Measurements from ENCODE around the gene LMAN2.
"Not testable (repeated sequence)": the region's sequence is repeated elsewhere in the genome, so short reads cannot be mapped to it uniquely, and the experiment has no call there.

The LMAN2 gene

DNA sequence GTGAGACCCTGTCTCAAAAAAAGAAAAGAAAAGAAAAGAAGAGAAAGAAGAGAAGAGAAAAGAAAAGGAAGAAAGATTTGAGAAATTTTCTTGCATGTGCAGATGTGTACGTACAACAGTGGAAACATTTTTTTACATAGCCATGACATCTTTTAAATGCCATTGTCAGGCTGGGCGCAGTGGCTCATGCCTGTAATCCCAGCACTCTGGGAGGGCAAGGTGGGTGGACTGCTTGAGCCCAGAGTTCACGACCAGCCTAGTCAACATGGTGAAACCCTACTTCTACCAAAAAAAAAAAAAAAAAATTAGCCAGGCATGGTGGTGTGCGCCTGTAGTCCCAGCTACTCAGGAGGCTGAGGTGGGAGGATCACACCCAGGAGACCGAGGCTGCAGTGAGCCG lies 6.6 kb downstream of the LMAN2 start:
- DNase-seq = no peak

DNA sequence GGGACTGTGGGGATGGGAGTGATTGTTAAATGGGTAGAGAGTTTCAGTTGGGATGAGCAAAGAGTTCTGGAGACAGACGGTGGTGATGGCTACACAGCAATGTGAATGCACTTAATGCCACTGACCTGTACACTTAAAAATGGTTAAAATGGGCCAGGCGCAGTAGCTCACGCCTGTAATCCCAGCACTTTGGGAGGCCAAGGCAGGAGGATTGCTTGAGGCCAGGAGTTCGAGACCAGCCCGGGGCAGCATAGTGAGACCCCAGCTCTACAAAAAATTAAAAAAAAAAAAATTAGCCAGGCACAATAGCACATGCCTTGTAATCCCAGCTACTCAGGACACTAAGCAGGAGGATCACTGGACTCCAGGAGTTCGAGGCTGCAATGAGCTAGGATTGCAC lies 7.7 kb downstream of the LMAN2 start:
- DNase-seq = no peak

DNA sequence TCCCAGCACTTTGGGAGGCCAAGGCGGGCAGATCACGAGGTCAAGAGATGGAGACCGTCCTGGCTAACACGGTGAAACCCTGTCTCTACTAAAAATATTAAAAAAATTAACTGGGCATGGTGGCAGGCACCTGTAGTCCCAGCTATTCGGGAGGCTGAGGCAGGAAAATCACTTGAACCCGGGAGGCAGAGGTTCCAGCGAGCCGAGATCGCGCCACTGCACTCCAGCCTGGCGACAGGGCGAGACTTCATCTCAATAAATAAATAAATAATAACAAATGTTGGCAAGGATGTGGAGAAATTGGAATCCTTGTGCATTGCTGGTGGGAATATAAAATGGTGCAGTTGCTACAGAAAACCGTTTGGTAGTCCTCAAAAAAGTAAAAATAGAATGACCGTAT lies 8.5 kb downstream of the LMAN2 start:
- DNase-seq = not testable (repeated sequence)

DNA sequence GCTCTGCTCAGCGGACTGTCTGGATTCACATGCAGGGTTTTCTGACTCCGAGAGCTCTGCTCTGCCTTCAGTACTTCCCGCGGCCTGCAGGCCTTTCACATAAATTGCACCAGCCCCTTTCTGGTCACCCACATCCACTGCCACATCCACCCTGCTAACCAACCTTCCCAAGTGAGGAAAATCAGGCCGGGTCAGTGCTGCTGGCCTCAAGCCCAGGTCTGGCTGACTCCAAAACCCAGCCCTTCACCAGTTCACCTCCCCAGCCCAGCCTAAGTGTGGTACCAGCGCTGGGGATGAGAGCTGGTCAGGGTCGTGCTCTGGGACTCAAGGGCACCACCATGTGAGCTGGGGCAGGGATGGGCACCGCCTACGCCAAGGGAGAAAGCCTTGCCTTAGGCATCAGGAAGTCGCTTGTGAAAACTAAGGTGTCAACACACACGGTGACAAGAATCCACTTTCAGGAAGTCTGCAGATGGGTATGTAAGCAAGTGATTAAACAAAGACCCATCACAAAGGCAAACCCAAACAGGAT lies 12.3 kb downstream of the LMAN2 start:
- DNase-seq = no peak

DNA sequence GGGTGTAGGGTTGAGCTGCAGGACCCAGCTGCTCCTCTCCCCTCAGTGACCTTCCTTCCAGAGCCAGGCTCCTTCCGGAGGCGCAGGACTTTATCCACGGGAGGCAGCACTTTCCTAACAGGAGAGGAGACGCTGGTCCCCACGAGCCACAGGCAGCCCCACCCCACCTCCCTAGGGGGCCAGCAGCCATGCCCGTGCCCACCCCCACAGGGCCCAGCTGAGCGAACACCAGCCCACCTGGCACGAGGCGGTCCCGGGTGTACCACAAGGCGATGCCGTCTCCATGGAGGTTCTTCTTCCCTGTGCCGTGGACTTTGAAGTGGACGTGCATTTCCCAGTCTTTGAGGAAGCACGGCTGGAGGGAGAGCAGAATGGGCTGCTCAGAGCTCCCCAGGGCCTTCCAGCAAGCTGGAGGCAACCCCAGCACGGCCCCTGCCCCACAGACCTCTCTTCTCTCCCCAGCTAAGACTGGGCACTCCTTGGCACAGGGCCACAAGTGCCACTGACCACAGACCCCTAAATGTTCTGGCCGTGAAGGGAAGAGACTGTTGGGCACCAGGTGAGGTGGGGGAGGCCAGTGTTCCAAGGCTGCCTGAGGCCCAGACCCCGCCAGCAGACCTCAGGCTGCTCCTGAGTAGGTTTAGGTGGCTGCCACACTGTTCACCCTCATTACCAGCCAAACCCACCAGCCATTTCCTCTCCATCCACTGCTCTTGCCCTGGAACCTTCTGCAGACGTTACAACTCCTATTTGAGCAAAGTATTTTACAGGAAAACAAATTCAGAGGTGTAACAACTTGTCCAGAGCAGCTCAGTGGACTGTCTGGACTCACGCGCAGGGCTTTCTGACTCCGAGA lies 13.0 kb downstream of the LMAN2 start:
- DNase-seq = no peak

DNA sequence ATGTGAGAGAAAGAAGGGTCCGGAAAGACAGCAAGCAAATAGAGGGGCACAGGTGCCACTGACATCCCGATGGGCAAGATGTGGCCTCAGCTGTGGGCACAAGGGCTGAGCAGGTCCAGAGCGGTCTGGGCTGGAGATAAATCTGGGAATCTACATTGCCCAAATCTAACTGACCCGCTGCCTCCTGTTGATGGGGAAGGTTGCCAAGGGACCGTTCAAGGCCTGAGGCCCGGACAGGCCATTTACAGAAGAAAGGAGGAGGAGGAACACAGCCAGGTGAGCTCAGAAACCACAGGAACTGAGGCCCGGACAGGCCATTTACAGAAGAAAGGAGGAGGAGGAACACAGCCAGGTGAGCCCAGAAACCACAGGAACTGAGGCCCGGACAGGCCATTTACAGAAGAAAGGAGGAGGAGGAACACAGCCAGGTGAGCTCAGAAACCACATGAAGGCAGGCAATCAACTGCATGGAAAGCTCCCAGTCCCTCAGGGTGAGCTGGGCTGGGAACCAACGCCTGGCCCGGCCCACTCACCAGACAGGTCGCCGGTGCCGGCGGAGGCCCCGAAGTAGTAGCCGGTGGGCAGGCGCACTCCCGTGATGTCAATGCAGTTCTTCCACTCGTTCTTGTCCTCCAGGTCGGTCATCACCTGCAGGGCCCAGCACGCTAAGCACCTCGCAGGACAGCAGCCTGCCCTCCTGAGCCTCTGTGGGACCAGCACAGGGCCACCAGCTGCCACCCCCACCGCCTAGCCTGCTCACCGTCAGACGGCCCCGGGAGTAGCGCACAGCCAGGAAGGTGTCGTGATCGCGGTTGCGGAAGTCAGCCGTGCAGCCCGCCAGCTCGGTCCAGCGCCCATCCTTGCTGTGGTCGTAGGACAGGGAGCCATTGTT lies 14.6 kb downstream of the LMAN2 start:
- DNase-seq = no peak

DNA sequence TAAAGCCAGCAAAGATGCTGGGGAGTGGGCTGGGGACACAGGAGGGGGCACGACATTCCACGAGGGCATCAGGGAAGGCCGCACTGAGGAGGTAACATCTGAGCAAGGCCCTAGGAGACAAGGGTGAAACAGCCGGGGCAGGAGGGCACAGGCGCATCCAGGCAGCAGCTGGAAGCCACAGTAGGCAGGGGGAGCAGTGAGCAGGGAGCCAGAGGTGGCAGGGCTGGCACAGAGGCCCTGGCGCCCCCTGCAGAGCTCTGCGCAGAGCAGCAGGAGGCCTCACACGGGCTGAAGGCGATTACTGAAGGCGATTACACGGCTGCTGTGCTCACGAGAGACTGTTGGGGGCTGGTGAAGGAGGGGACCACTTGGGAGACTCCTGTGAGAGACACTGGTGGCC lies 15.4 kb downstream of the LMAN2 start:
- peak; percentile 77 to 87 for DNase-seq

DNA sequence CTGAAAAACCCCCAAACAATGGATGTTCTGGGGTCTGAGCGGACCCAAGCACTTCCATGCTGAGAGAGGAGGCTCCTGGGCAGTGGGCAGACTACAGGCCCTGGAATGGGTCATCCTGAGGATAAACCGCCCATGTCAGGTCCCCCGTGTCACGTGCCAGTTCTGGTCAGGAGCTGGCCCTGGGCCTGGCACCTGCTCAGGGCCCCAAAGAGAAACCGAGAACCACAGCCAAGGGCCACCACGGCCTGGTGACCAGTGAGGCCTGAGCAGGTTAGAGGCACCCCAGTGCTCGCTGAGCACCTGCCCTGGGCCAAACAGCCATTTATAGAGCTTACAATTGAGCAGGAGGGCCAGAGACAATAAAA lies 15.8 kb downstream of the LMAN2 start:
- DNase-seq = no peak

DNA sequence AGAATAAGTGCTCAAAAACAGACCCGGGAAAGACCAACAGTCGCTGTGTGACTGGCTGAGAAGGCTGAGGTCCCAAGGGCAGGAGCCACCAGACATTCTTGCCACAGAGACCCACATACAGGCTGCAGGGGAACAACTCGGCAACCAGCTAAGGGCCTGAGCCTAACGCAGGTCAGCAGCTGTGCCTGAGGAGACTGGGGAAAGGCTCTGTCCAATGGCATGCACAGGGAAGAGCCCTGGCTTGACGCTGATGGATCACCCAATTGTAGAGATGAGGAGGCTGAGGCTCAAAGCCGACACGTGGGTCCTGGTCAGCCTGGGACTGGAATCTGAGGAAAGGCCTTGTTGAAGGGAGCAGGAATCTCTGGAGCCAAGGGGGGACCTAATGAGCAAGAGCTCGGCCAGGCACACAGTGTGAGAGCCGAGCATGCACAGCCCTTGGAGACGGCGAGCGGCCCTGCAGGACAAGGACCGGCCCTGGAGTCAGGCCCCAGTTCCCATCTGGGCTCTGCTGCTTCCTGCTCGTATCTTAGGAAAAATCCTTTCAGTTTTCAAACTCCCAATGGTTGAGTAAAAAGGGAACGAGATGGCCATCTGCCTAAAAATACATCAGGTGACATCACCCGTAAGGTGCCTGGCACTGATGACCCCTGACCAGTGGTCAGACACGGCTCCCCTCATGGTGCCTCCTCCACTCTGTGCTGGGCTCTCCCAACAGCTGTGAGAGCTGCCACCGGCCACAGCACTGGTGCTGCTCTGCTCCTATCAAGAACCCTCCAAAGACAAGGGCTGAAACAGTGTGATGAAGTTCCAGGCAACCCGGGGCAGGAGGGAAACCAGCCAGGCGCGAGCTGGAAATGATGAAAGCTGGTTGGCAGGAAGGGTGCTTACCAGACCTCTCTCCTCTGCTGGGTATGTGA lies 16.4 kb downstream of the LMAN2 start:
- no peak for DNase-seq

DNA sequence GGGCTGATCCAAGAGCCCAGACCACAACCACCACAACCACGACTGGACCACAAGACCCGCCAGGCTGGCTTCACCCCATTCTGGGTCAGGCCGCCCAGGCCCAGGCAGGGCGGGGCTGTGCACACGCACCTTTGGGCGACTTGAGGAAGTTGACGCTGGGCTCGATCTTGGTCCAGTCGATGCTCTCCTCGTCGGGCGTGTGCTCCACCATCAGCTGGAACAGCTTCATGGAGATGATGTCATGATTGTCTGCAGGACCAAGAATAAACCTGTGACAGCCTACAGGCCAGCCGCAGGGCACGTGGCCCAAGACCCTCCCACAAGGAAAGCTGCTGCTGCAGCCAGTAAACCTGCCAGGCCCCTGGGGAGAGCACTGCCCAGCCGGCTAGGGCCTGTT lies 17.3 kb downstream of the LMAN2 start:
- DNase-seq = no peak

DNA sequence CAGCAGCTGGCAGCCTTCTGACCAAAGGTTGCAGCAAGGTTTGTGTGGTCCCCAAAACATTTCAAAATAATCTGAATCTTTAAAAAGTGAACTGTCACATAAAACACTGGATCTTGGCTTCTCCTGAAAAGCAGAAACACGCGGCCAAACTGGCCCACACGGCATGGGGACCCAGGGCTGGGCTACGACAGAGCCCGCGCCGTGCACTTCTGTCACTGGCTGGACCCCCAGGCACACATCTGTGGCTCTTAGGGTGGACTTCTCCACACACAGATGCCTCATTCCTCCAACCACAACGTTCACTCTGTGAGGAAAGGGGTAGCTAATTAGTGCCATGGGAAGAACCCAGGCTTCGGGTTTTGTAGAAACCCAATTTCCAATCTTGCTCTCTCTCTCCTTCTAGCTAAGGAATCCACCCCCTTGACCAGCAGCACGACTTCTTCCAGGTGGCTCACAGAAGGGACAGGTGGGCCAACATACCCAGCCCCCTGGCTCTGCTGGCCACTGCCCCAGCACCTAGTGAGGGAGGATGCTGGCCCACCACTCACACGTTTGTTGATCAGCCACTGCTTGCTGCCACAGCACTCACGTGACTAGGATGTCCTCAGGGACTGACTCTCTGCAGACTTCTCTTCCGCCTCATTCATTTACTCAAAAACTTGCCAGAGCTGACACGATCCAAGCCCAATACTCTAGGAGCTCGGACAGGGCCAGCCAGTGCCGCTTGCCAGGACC lies 17.9 kb downstream of the LMAN2 start:
- no peak for DNase-seq

DNA sequence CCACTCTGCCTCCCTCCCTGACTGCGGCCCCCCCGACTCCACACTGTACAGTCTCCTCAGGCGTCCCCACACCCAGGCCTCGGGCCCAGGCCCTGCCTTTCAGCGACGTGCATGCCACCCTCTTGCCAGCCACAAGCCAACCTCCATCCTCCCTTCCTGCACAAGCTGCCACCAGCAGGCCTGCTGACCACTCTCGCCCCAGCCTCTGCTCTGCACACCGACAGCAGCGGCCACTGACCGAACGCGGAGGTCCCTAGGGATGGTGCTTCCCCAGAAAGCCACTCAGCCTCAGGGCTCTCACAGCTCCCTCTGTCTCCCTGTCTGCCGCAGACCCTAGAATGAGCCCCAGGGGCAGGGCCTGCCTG lies 18.6 kb downstream of the LMAN2 start:
- no peak for DNase-seq

DNA sequence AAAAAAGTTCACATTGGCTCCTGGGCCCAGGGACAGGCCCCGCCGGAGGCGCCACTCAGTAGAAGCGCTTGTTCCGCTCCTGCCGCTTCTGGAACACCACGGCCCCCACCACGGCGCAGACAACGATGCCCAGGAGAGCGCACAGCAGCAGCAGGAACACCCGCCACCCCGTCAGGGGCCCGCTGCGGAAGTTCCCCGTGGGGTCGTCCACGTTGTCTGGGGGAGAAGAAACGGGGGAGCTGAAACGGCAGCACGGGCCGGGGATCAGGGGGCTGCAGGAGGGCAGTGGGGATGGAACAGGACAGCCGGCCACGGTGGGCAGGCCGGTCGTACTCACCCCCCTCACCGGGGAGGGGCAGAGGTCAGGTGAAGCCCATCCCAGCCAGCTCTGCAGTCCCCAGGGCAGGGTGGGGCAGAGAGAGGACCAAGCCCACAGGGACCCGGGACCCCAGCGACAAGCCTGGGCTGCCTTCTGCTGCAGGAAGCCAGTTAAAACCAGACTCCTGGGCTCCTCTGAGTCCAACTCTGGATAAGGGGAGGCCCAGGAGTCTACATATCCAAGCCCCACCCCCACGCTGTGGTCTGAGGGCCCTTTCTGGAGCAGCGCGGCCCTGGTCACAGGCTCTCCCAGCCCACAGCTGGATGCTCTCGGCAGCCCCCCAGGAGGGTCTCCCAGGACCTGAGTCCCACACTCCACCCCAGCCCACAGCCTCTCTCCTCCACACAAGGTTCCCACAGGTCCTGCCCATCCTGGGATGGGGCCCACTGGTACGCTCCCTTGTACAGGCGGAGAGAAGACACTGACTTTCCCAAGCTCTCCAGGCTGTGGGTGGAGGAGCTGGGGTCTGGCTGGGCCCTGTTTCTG lies 19.2 kb downstream of the LMAN2 start:
- DNase-seq = no peak

DNA sequence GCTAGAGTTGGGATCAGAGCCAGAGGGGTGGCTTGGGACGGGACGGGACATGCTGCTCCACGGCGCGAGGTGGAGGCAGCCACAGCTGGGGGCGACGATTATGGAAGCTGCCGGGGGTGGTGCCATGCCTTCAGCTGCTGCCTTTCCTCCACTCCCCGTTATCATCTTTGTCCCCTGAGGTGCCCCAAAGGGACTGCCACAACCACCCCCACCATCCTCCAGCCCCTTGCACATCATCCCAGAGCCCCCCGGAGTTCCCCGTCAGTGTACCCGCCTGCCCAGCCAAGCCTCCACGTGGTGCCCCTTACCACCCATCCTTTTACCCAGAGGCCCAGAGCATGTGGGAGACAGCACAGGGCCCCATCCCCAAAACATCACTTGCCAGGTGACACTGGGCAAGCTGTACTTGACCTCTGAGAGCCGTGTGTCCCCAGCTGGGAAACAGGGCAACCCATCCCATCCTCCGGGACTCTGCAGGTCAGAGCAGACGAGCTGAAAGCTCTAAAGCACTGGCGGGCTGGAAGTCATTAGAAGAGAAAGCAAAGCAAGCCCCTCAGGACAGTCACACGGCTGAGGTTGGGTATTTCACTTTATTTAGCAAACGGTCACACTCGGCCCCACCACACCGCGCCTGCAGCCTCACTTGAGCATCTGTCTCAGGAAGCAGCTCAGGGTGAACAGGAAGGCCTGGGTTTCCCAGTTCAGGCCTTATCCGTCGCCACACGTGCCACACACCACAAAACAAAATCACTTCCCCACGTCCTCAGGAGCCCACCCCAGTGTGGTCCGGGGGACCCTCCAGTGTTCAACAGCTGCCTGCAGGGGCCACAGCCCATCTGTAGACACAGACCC lies 20.3 kb downstream of the LMAN2 start:
- DNase-seq = peak; percentile 91

DNA sequence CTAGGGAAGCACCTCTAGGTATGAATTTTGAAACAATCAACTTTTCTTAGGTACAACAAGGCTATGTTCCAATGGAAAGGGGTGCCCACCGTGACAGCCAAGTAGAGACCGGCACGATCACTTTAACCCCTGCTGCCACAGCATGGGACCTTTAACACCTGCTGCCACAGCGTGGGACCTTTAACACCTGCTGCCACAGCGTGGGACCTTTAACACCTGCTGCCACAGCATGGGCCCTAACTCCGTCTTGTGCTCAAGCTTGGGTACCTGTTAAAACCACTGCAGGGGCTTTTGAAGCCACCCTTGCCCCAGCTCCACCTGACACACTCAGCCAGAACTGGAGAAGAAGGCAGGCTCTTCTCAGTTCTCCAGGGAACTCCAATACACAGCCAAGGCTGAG lies 21.6 kb downstream of the LMAN2 start:
- DNase-seq = no peak

DNA sequence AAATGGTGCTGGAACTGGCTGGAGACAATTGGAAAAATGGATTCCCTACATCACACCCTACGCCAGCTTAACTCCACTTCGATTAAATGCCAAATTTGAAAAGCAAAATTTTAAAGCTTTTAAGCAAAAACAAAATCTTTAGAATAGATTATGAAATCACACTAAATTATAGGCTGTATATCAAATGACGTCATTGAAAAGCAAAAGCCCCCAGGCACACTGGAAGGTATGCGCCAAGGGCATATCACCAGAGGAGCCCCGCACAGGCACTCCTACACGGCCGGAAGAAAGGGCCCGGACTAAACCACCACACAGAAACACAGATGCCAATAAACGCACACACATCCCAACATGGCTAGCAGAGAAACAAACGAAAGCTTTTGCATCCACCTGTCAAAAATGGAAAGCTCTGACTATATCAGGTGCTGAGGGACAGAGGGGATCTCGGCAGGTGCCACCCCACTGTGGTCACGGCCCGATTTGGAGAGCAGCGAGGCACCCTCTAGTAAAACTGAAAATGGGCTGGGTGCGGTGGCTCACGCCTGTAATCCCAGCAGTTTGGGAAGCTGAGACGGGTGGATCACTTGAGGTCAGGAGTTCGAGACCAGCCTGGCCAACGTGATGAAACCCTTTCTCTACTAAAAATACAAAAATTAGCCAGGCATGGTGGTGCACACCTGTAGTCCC lies 22.8 kb downstream of the LMAN2 start:
- no peak for DNase-seq

DNA sequence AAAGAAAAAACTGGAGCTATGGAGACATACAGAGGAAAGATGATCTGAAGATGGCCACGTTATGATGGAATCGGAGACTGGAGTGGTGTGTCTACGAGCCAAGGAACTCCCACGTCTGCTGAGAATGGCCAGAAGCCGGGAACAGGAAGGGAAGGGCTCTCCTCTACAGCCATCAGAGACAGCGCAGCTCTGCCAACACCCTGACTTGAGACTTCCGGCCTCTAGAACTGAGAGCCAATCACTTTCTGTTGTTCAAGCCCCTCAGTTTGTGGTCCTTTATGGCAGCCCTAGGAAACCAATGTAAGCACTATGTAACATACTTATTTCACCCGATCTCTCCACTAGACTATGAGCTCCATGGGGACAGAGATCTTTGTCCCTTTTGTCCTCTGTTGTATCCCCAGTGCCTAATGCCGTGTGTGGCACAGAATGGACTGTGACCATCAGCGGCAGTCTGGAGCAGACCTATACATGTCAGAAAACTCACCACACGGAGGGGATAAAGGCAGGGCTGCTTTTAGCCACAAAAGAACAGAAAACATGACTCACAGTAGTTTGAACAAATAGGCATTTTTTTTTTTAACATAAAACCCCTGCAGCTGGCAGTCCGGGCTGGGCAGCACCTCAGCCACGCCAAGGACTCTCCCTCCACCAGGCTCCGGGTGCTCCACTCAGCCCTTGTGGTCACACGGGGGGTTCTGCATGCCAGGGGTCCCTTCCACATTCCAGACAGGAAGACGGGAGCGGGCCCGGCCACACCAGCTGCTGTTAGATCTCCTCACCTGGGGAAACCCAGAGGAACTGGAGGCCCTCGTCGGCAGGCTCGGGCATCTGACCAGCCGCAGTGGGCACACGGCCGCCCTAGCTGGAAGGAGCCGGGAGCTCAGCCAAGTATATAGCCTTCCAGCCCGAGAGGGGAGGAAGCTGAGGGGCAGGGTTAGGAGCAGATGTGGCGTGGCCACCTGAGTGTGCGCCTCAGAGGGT lies 23.6 kb downstream of the LMAN2 start:
- DNase-seq = no peak

DNA sequence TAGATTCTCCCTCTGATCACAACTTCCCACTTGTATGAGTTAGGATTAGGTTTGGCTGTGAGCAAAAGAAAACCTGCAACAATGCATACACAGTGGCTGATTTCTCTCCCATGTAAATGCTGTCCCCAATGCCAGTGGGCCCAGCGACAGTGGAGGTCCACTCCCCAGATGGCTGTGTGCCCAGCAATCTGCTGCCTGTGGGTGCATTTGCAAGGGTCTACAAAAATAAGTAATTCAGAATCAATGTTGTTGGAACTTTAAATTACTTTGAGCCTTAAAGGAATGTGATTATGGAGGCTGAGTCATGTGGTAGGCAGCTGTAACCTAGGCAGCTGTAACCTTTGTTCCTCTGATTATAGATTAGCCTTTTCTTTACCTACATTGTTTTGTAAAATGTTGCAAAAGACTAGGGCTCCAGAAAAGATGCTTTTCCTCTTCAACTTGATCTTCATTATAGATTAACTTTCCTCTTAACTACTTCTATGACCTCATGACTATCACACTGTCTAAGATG lies 25.5 kb downstream of the LMAN2 start:
- no peak for DNase-seq
